Limb (tissue), 2 donors: ENCODE data around the gene TARS3.

Source experiments
- DNase-seq, 2 donors: peaks; one replicate each; pipeline ENCODE4 v3.0.0-alpha.2; 2016; ENCODE audit errors: extremely low spot score in 2 of 2

The TARS3 gene

DNA sequence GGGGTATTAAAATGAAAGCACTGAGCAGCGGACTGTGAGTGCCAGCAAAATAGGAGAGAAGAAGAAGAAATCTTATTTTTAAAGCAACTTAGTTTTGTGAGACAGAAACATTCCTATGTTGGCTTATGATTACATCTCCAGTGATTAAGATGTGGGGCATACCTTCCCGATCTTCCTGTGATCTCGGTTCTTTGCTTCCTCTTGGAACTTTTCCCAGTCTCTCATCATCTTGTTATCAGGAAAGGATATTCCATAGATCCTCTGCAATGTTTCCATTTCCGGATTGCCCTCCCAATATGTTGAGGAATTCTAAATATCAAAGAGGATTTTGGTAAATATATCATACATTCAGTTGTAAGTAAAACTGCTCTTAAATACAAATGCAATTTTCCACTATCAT is 22.2 kb downstream of the TARS3 start:
- no peak for DNase-seq

GRCh38 chr15:101698314-101698713 is 26.0 kb downstream of the TARS3 start:
- no peak for DNase-seq

DNA sequence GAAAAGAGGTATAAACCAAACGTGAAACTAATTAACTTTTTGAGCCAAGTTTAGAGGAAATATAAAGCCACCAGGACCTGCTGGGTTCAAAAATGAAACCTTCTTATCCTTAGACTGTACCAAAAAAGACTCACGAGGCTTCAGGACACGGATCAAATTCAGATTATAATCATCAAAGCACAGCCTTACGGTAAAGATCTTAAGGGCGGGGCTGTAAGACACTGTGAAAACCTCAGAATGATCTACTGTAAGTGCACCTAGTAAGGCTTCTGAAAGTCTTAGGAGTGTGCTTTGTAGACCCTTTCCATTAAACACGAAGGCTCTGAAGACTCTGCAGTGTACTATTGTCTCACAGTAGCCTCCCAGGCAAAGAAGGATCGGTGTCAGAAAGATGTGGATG is 26.8 kb downstream of the TARS3 start:
- DNase-seq, result no peak

GRCh38 chr15:101696829-101697228 is 27.4 kb downstream of the TARS3 start:
- no peak for DNase-seq

- DNase-seq, result no peak
Observed at GRCh38 chr15:101694261-101694660, 30.0 kb downstream of the TARS3 start.

DNA sequence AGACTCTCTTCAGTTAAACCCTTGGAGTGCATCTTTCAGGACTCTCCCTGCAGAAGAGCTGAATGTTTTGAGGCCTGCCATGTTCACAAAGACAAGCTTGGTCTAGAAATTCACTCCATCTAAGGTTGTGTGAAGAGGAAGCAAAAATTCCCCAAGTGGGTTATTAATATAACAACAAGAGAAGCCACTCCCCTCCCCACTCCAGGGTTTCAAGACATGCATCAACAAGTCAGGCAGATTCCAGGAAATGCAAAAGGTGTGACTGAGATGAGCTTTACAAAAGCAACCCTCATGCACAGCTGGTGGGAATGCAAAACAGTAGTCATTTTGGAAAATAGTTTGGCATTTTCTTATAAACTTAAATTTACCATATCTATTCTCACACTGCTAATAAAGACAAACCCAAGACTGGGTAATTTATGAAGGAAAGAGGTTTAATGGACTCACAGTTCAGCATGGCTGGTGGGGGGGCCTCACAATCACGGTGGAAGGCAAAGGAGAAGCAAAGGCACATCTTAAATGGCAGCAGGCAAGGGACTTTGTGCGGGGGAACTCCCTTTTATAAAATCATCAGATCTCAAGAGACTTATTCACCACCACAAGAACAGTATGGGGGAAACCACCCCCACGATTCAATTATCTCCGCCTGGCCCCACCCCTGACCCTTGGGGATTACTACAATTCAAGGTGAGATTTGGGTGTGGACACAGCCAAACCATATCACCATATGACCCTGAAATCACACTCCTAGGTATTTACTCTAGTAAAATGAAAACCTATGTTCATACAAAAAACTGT is 31.3 kb downstream of the TARS3 start:
- no peak for DNase-seq

- DNase-seq, result no peak
Observed at GRCh38 chr15:101689901-101690300, 34.4 kb downstream of the TARS3 start.

DNA sequence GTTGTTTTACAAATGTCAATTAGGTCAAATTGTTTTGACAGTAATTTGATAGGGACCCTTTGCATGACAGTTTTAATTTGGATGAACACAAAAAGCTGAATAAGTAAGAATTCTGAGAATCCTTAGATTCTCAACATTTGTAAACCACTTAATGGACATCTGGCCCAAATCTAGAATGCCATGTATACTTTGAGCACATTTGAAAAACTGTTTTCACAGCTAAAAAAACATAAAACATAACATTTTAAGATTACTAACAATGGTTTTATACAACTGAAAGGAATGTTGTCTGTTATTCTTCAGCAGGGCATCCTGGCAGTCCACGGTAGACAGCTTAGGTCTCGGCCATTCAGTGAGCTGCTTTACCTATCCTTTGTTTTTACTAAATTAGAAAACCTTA is 37.6 kb downstream of the TARS3 start:
- no peak for DNase-seq

DNA sequence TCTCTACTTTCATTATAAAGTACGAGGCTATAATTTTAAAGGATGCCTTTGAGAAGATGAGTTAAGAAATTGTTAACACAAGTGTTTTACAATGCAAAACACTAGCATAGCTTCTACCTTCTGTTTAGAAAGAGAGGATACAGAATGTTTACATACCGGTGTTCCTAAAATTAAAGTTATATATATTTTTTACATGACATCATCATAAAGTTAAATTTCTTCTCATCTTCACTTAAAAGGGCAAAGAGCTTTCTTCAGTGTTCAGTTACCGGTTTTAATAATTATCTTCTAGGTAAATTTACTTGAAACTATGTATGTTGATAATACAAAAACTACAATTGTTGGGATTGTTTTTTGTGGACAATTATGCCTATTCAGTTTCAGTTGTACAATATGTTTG is 39.4 kb downstream of the TARS3 start:
- no peak for DNase-seq

DNA sequence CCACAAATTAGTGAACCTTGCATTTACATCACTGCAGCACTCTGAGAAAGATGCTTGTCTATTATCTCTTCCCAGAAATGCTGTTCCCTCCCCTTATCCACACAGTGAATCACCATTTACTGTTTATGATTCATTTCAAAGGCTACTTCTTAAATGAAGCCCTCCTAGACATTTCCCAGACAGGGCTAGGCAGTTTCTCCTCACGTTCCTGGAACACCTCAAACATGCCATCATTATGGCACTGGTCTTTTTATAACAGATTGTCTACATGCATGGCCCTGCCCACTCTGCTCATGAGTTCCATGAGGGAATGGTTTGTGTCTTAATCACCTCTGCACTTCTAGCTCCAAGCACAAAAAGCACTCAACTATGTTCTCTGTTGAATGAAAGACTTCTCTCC is 39.9 kb downstream of the TARS3 start:
- no peak for DNase-seq

DNA sequence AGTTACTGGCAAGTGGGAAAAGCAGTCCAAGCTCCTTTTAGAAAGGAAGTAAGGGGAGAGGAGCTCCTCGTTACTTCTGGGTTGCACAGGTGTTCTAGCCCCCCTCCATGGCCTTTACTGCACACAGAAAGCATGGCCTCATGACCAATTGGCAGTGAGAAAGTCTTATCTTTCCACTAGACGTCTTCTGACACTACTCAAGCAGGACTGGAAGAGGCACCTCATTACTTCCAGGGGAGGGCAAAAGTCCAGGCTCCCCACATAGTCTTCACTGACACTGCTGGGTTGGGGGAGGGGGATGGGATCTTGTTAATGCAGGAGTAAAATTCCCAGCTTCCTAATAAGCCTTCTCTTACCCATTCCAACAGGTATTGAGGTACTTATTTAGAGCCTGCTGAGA is 44.5 kb downstream of the TARS3 start:
- no peak for DNase-seq

DNA sequence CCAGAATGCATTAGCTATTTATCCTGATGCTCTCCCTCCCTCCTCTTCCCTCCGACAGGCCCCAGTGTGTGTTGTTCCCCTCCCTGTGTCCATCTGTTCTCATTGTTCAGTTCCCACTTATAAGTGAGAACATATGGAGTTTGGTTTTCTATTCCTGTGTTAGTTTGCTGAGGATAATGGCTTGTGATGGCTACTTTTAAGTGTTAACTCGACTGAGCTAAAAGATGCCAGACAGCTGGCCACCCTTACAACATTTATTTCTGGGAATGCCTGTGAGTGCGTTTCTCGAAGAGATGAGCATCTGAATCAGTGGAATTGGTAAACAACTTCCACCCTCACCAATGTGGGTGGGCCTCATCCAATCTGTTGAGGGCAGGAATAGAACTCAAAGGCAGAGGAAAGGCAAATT is 47.3 kb downstream of the TARS3 start:
- DNase-seq, result no peak

GRCh38 chr15:101675796-101676582 is 48.3 kb downstream of the TARS3 start:
- DNase-seq, result no peak

DNA sequence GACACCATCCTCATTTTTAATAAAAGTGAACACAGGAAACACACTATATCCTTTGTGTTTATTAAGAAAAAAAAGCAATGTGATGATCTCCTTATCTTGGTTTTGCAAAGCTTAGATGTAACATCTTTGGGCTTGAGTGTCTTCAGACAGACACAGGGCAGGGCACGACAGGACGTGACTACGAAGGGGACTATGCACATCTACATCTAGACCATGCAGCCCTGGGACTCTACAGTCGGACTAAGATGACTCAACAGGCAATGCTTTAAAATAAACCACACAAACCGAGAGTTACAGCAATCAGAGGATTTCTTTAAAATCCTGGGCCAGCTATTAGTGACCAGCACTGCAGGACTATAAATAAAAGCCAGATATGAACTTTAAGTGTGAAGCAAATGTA is 49.3 kb downstream of the TARS3 start:
- no peak for DNase-seq

- no peak for DNase-seq
Observed at GRCh38 chr15:101672298-101672697, 52.0 kb downstream of the TARS3 start.

- DNase-seq, result no peak
Observed at GRCh38 chr15:101669744-101670143, 54.5 kb downstream of the TARS3 start.

GRCh38 chr15:101667881-101668280 is 56.4 kb downstream of the TARS3 start:
- DNase-seq, result no peak

DNA sequence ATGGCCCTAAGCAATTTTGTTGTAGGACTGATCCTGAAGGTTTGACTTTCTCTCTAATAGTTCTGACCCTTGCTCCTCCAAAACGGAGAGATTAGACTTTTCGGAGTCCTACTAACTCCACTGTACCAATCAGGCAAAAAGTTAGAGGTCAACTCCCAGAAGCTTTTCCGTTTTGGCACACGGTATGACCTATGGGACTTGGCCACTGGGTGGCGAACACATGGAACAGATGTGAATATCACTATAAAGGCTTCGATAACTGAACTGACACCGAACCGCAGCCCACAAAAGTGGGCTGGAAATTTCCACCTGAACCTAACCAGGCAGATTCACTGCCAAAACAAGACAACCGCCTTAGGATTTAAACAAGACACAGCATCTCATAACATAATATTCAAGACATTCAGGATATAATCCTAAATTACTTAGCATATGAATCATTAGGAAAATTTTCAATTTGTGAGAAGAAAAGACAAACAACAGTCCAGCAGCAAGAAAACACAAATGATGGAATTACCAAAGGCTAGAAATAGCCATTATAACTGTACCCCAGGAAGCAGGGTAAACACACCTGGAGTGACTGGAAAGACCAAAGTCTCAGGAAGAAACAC is 59.9 kb downstream of the TARS3 start:
- DNase-seq, result no peak

GRCh38 chr15:101662203-101662602 is 62.1 kb downstream of the TARS3 start:
- no peak for DNase-seq

GRCh38 chr15:101660005-101660404 is 64.3 kb downstream of the TARS3 start:
- no peak for DNase-seq

GRCh38 chr15:101657968-101658784 is 66.1 kb downstream of the TARS3 start:
- DNase-seq, result no peak

DNA sequence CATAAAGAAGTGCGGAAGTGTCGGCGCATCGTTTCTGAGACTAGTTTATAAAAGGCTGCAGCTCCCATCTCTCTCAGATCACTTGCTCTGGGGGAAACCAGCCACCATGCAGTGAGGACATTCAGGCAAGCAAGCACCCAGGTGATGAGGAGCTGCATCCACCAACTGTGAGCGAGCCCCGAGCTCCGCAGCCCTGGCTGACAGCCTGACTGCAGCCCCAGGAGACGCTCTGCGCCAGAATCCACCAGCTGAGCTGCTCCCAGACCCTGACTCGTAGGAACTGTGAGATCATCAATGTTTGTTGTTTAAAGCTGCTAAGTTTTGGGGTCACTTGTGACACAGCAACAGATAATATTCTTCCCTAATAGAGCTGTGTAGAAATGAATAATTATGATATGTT is 67.1 kb downstream of the TARS3 start:
- DNase-seq, result no peak
